H9 (cell line): ENCODE results near the gene IGF2BP2. TPM values are rescaled to one million over a fixed set of nuclear protein-coding genes. Genes with fewer than 3 reads are reported as not detected.

ENCODE experiments used
- DNase-seq: peaks from one replicate; pipeline ENCODE4 v3.0.0-alpha.2; 2017
- H2AFZ ChIP-seq: one replicate; pipeline ENCODE4 v1.6.1; 2013; ENCODE audit warnings: mild to moderate bottlenecking, low read length, control low read depth, moderate library complexity
- H2AK5ac ChIP-seq: 2 replicates; pipeline ENCODE4 v1.6.1; 2013; ENCODE audit warnings: low read length, control low read depth, mixed read lengths; ENCODE audit not compliant: insufficient read length
- H2BK120ac ChIP-seq: one replicate; pipeline ENCODE4 v1.6.1; 2013; ENCODE audit warnings: low read depth, mild to moderate bottlenecking, low read length, control low read depth, inconsistent platforms; ENCODE audit not compliant: poor library complexity, severe bottlenecking
- H2BK12ac ChIP-seq: 2 replicates; pipeline ENCODE4 v1.6.1; 2013; ENCODE audit warnings: low read length, control low read depth, mixed read lengths, low read depth; ENCODE audit not compliant: insufficient read length
- H2BK15ac ChIP-seq: 2 replicates; pipeline ENCODE4 v1.6.1; 2013; ENCODE audit warnings: low read depth, low read length, control low read depth
- H2BK20ac ChIP-seq: one replicate; pipeline ENCODE4 v1.6.1; 2013; ENCODE audit warnings: low read depth, mild to moderate bottlenecking, low read length, control low read depth, inconsistent platforms; ENCODE audit not compliant: poor library complexity, severe bottlenecking
- H2BK5ac ChIP-seq: 2 replicates; pipeline ENCODE4 v1.6.1; 2013; ENCODE audit warnings: low read length, control low read depth, mixed read lengths; ENCODE audit not compliant: insufficient read length
- H3K14ac ChIP-seq: 2 replicates; pipeline ENCODE4 v1.6.1; 2013; ENCODE audit warnings: low read length, control low read depth; ENCODE audit not compliant: insufficient read depth
- H3K18ac ChIP-seq: 2 replicates; pipeline ENCODE4 v1.6.1; 2013; ENCODE audit warnings: low read depth, mild to moderate bottlenecking, mixed read lengths, low read length, control low read depth; ENCODE audit not compliant: insufficient read length
- H3K23ac ChIP-seq: 2 replicates; pipeline ENCODE4 v1.6.1; 2013; ENCODE audit warnings: low read length, control low read depth, mixed read lengths, low read depth; ENCODE audit not compliant: insufficient read length
- H3K23me2 ChIP-seq: 2 replicates; pipeline ENCODE4 v1.6.1; 2013; ENCODE audit warnings: low read depth, mild to moderate bottlenecking, mixed read lengths, low read length, control low read depth; ENCODE audit not compliant: insufficient read length, poor library complexity, severe bottlenecking
- H3K27ac ChIP-seq: 2 replicates; pipeline ENCODE4 v1.5.1; 2013; ENCODE audit warnings: low read length, control low read depth, mixed read lengths, low read depth; ENCODE audit not compliant: insufficient read length
- H3K27me3 ChIP-seq: 2 replicates; pipeline ENCODE4 v1.6.1; 2013; ENCODE audit warnings: low read length, control low read depth, inconsistent platforms; ENCODE audit not compliant: insufficient read depth
- H3K4ac ChIP-seq: 2 replicates; pipeline ENCODE4 v1.6.1; 2013; ENCODE audit warnings: low read depth, mild to moderate bottlenecking, control low read depth, inconsistent platforms, low read length, moderate library complexity
- H3K4me1 ChIP-seq: 2 replicates; pipeline ENCODE4 v1.6.1; 2013; ENCODE audit warnings: low read length, control low read depth, inconsistent platforms; ENCODE audit not compliant: insufficient read depth
- H3K4me2 ChIP-seq: 2 replicates; pipeline ENCODE4 v1.6.1; 2013; ENCODE audit warnings: low read length, control low read depth, mixed read lengths; ENCODE audit not compliant: insufficient read length, insufficient read depth
- H3K56ac ChIP-seq: 2 replicates; pipeline ENCODE4 v1.6.1; 2013; ENCODE audit warnings: low read depth, mild to moderate bottlenecking, mixed read lengths, low read length, control low read depth; ENCODE audit not compliant: insufficient read length
- H3K79me1 ChIP-seq: 2 replicates; pipeline ENCODE4 v1.6.1; 2013; ENCODE audit warnings: low read depth, mild to moderate bottlenecking, moderate library complexity, low read length, control low read depth, inconsistent platforms; ENCODE audit not compliant: insufficient read depth, poor library complexity, severe bottlenecking
- H3K79me2 ChIP-seq: 2 replicates; pipeline ENCODE4 v1.6.1; 2013; ENCODE audit warnings: low read length, control low read depth, inconsistent platforms; ENCODE audit not compliant: insufficient read depth
- H3K9ac ChIP-seq: 2 replicates; pipeline ENCODE4 v1.6.1; 2013; ENCODE audit warnings: low read length, control low read depth, mixed read lengths; ENCODE audit not compliant: insufficient read length; ENCODE audit errors: extremely low read depth
- H3K9me3 ChIP-seq: one replicate; pipeline ENCODE4 v1.6.1; 2013; ENCODE audit warnings: low read depth, low read length, inconsistent platforms; ENCODE audit not compliant: control insufficient read depth
- H3T11ph ChIP-seq: one replicate; pipeline ENCODE4 v1.6.1; 2013; ENCODE audit warnings: mild to moderate bottlenecking, low read length, control low read depth, inconsistent platforms
- H4K20me1 ChIP-seq: one replicate; pipeline ENCODE4 v1.6.1; 2013; ENCODE audit not compliant: control insufficient read depth, insufficient read length, insufficient read depth
- H4K5ac ChIP-seq: 2 replicates; pipeline ENCODE4 v1.6.1; 2013; ENCODE audit warnings: low read depth, mild to moderate bottlenecking, mixed read lengths, low read length, control low read depth; ENCODE audit not compliant: insufficient read length
- H4K8ac ChIP-seq: replicated peaks from 2 replicates; pipeline ENCODE4 v1.6.1; 2013; ENCODE audit warnings: low read length, control low read depth, mixed read lengths, low read depth; ENCODE audit not compliant: insufficient read length
- H4K91ac ChIP-seq: 2 replicates; pipeline ENCODE4 v1.6.1; 2013; ENCODE audit warnings: low read depth, mild to moderate bottlenecking, moderate library complexity, mixed read lengths, low read length, control low read depth; ENCODE audit not compliant: insufficient read length
- H3K27ac Mint-ChIP-seq, 3 experiments: 2 replicates in 2 of 3; 3 replicates in 1 of 3; pipeline ENCODE4 v1.8.0; 2020 to 2021; ENCODE audit warnings: mixed read lengths in 3 of 3, mild to moderate bottlenecking in 1 of 3, moderate library complexity in 1 of 3
- H3K27me3 Mint-ChIP-seq: 2 replicates; pipeline ENCODE4 v1.8.0; 2021; ENCODE audit warnings: low read depth, mild to moderate bottlenecking, moderate library complexity, mixed read lengths
- H3K36me3 Mint-ChIP-seq, 3 experiments: 2 replicates in 2 of 3; 3 replicates in 1 of 3; pipeline ENCODE4 v1.8.0; 2020 to 2021; ENCODE audit warnings: low read depth in 3 of 3, mixed read lengths in 3 of 3; ENCODE audit not compliant: insufficient read depth in 1 of 3
- H3K4me1 Mint-ChIP-seq, 2 experiments: 2 replicates each; pipeline ENCODE4 v1.8.0; 2020; ENCODE audit warnings: mixed read lengths in 2 of 2
- H3K4me3 Mint-ChIP-seq, 2 experiments: 2 replicates in 1 of 2; 3 replicates in 1 of 2; pipeline ENCODE4 v1.8.0; 2020 to 2021; ENCODE audit warnings: mild to moderate bottlenecking in 2 of 2, mixed read lengths in 2 of 2, moderate library complexity in 1 of 2
- H3K9me3 Mint-ChIP-seq, 2 experiments: 2 replicates in 1 of 2; 3 replicates in 1 of 2; pipeline ENCODE4 v1.8.0; 2020; ENCODE audit warnings: mild to moderate bottlenecking in 2 of 2, mixed read lengths in 2 of 2, moderate library complexity in 1 of 2
- CTCF ChIP-seq: fragments of 200-600 bp; sonication (generic); conservative IDR thresholded peaks from 3 replicates; pipeline ENCODE4 v1.8.0; 2021; ENCODE audit warnings: antibody characterized with exemption, mild to moderate bottlenecking
- WGBS: extraction: QIAGEN DNeasy Blood & Tissue Kit; methylation state at CpG from one replicate; pipeline ENCODE4 v1.1.7; 2013; ENCODE audit warnings: missing lambda C conversion rate, low lambda C conversion rate, mixed read lengths; ENCODE audit not compliant: insufficient read length; ENCODE audit errors: extremely low coverage; 5-methylcytosine and 5-hydroxymethylcytosine counted together
- total RNA-seq: library from RNA; stranded (reverse); gene quantifications from 2 replicates; pipeline ENCODE4 v1.2.1, GENCODE V29; 2021

The IGF2BP2 gene
- total RNA-seq, 1 experiment from 2014 or later, result 130 TPM

GRCh38 chr3:185730550-185730949, 94.3 kb downstream of the IGF2BP2 start:
- no peak overlapping the region for H3K27ac ChIP-seq
- Mint-ChIP-seq H3K4me1 (peaks cover 51 to 57% of the 10 kb centered on the region in 2 experiments), H3K27ac (no peak overlapping the region), H3K27me3 (no peaks in the 10 kb centered on the region), H3K36me3 (peaks cover 0 to 2% (median 0%) of the 10 kb centered on the region in 3 experiments; a peak in 1 of 7 replicates), H3K9me3 (no peaks in the 10 kb centered on the region), H3K4me3 (no peak overlapping the region)
- WGBS, result no CpG with 5 or more reads among the region's 8 CpGs
- no peaks in the 10 kb centered on the region for H3K23me2 ChIP-seq
- H3K56ac ChIP-seq, result no peak overlapping the region
- H3K4me2 ChIP-seq, result no peak overlapping the region
- peaks cover 8% of the 10 kb centered on the region; the same call in 1 of the 2 replicates for H3K79me2 ChIP-seq
- no peak overlapping the region for H3T11ph ChIP-seq
- H3K23ac ChIP-seq, result no peak overlapping the region
- H2BK5ac ChIP-seq, result no peak overlapping the region
- H2BK15ac ChIP-seq, result no peak overlapping the region
- H2BK12ac ChIP-seq, result no peak overlapping the region
- DNase-seq, result no peak
- no peak overlapping the region for H3K18ac ChIP-seq
- no peak for TF ChIP-seq CTCF
- H2AK5ac ChIP-seq, result no peak overlapping the region
- H2BK20ac ChIP-seq, result no peak overlapping the region
- no peaks in the 10 kb centered on the region for H3K79me1 ChIP-seq
- no peaks in the 10 kb centered on the region for H3K9me3 ChIP-seq
- H2AFZ ChIP-seq, result no peak overlapping the region
- H3K27me3 ChIP-seq, result no peaks in the 10 kb centered on the region
- H3K4me1 ChIP-seq, result peaks cover 21% of the 10 kb centered on the region; the same call in 1 of the 2 replicates
- no peak overlapping the region for H3K14ac ChIP-seq
- H2BK120ac ChIP-seq, result no peak overlapping the region
- no peak overlapping the region for H4K8ac ChIP-seq
- no peak overlapping the region for H4K5ac ChIP-seq
- H3K4ac ChIP-seq, result no peak overlapping the region
- H4K91ac ChIP-seq, result no peak overlapping the region
- no peak overlapping the region for H3K9ac ChIP-seq
- H4K20me1 ChIP-seq, result no peaks in the 10 kb centered on the region
